ENCODE measurements around the gene SEPTIN8.

The SEPTIN8 gene

DNA sequence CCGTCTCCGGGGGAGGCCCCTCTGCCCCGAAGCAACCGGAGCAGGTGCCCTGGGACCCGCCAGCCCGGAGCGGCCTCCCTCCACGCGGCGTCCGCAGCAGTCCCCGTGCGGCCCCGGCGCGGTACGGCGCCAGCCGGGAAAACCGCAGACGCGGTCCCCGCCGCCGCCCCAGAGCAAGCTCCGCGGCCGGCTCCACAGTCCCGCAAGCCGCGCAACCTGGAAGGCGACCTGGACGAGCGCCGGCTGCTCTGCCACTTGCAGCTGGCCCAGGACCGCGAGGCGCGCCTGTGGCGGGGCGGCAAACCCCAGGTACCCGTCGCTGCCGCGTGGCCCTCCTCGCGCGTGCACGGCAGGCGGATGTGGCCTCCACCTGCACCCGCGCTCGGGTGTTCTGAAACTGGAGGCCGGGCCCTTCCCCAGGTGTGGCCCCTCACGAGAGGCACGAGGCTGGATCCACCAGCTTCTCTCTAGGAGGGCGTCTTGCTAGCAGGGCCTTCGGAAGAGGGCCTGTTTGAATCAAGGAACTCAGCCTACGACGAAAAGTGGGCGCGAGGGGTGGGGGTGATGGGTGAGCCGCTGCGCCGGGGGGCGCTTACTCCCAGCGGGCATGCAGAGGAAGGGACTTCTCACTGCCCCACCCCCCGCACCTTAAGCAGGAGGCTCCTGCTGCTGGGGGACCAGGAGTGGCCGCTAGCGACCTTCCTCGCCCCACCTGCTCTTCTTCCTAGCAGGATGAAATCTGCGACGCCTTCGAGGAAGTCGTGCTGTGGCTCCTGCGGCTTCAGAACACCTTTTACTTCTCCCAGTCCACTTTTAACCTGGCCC, 29.2 kb downstream of the SEPTIN8 start:
- no peaks in the 10 kb centered on the region for H3K4me1 ChIP-seq (ENCODE audit: insufficient read depth, low read length)
- TF ChIP-seq CTCF (IDR thresholded peaks at IDR 0.05; ENCODE audit: borderline replicate concordance, extremely low read depth, low read length, poor library complexity, severe bottlenecking) = no peak
- H4K20me1 ChIP-seq (ENCODE audit: insufficient read depth, low read length) = no peaks in the 10 kb centered on the region
- H3K9ac ChIP-seq (ENCODE audit: low read depth, low read length) = no peak overlapping the region
- H3K4me2 ChIP-seq (ENCODE audit: insufficient read depth, low read length) = no peak overlapping the region
- H3K27me3 ChIP-seq (ENCODE audit: insufficient read depth, low read length, poor library complexity) = no peaks in the 10 kb centered on the region
- no peaks in the 10 kb centered on the region for H3K79me2 ChIP-seq (ENCODE audit: insufficient read depth, low read length)
- no peaks in the 10 kb centered on the region for H3K9me3 ChIP-seq (ENCODE audit: insufficient read depth, low read length, severe bottlenecking)
- no peak overlapping the region for H3K27ac ChIP-seq (ENCODE audit: low read length)
- no peaks in the 10 kb centered on the region for H3K36me3 ChIP-seq (ENCODE audit: insufficient read depth, low read length)
- no peak overlapping the region for H2AFZ ChIP-seq (ENCODE audit: low read depth, low read length)
- ATAC-seq (ENCODE audit: insufficient read depth, low read depth) = no peak
- no peak for DNase-seq
- H3K4me3 ChIP-seq (ENCODE audit: low read depth in 1 of 2, low read length in 2 of 2) = no peak overlapping the region

DNA sequence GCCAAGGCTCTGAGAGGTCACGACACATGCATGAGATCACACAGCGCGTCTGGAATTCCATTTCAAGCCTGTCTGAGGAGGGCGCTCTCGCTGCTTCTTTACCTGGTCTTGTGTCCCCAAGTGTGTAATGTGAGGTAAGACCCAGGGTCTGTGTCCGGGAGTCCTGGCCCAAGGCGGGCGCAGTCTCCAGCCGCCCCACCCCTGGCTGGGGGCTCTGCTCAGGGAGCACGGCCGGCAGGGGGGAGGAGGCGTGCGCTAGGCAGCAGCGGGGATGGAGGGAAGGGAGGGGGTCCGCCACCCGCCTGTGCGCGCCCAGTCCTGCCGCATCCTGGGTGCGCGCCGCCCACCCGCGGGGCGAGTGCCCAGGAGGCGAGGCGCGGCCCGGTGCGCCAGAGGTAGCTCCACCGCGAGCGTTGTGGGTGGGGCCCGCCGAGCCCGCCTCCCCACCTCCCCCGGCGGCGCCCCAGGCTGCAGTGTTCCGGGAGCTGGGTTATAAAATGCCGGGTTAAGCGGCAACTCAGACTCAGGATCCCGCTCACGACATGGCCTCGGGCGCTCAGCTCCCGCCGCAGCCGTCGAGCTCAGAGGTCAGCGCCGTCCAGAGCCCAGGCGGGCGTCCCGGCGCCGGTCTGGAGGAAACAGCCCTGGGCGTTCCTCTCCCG, 30.0 kb downstream of the SEPTIN8 start, which contains the start of gene CCNI2:
CCNI2 (plus strand) TSS at position 473 of the 662 bp plus-strand sequence; CDS start at position 543, 70 bp downstream.
- no peak within 1 kb of the TSS for H2AFZ ChIP-seq (ENCODE audit: low read depth, low read length)
- no peak within 1 kb of the TSS for H3K27ac ChIP-seq (ENCODE audit: low read length)
- DNase-seq (no peak), ATAC-seq (ENCODE audit: insufficient read depth, low read depth) (no peak)
- H3K79me2 ChIP-seq (ENCODE audit: insufficient read depth, low read length) = no peaks in the 10 kb centered on the region
- TF ChIP-seq EZH2 (IDR thresholded peaks at IDR 0.05; ENCODE audit: borderline replicate concordance, low read depth, low read length, severe bottlenecking) (no peak), CTCF (IDR thresholded peaks at IDR 0.05; ENCODE audit: borderline replicate concordance, extremely low read depth, low read length, poor library complexity, severe bottlenecking) (no peak)
- no peaks in the 10 kb centered on the region for H3K36me3 ChIP-seq (ENCODE audit: insufficient read depth, low read length)
- no peaks in the 10 kb centered on the region for H3K4me1 ChIP-seq (ENCODE audit: insufficient read depth, low read length)
- no peak within 1 kb of the TSS for H3K4me3 ChIP-seq (ENCODE audit: low read depth in 1 of 2, low read length in 2 of 2)
- H3K9ac ChIP-seq (ENCODE audit: low read depth, low read length) = no peak within 1 kb of the TSS
- H3K4me2 ChIP-seq (ENCODE audit: insufficient read depth, low read length) = no peak within 1 kb of the TSS
- no peaks in the 10 kb centered on the region for H3K9me3 ChIP-seq (ENCODE audit: insufficient read depth, low read length, severe bottlenecking)
- no peaks in the 10 kb centered on the region for H3K27me3 ChIP-seq (ENCODE audit: insufficient read depth, low read length, poor library complexity)
- no peaks in the 10 kb centered on the region for H4K20me1 ChIP-seq (ENCODE audit: insufficient read depth, low read length)

DNA sequence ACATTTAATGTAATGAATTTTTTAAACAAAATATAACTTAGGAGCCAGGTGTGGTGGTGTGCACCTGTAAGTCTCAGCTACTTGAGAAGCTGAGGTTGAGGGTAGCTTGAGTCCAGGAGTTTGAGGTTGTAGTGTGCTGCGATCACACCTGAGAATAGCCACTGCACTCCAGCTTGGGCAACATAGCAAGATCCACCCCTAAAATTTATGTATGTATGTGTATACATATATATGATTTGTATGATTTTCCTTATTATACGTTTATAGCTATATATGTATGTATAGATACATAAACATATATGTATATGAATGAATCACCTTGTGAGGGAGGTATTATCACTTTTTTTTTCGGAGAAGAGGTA, 30.5 kb downstream of the SEPTIN8 start:
- no peak overlapping the region for H3K4me3 ChIP-seq (ENCODE audit: low read depth in 1 of 2, low read length in 2 of 2)
- H3K4me1 ChIP-seq (ENCODE audit: insufficient read depth, low read length) = no peaks in the 10 kb centered on the region
- H3K9me3 ChIP-seq (ENCODE audit: insufficient read depth, low read length, severe bottlenecking) = no peaks in the 10 kb centered on the region
- ATAC-seq (ENCODE audit: insufficient read depth, low read depth) (no peak), DNase-seq (no peak)
- no peaks in the 10 kb centered on the region for H3K36me3 ChIP-seq (ENCODE audit: insufficient read depth, low read length)
- no peaks in the 10 kb centered on the region for H3K79me2 ChIP-seq (ENCODE audit: insufficient read depth, low read length)
- H3K27ac ChIP-seq (ENCODE audit: low read length) = no peak overlapping the region
- no peak overlapping the region for H3K9ac ChIP-seq (ENCODE audit: low read depth, low read length)
- no peaks in the 10 kb centered on the region for H3K27me3 ChIP-seq (ENCODE audit: insufficient read depth, low read length, poor library complexity)
- H3K4me2 ChIP-seq (ENCODE audit: insufficient read depth, low read length) = no peak overlapping the region
- no peaks in the 10 kb centered on the region for H4K20me1 ChIP-seq (ENCODE audit: insufficient read depth, low read length)
- no peak for TF ChIP-seq CTCF (IDR thresholded peaks at IDR 0.05; ENCODE audit: borderline replicate concordance, extremely low read depth, low read length, poor library complexity, severe bottlenecking)
- no peak for TF ChIP-seq EZH2 (IDR thresholded peaks at IDR 0.05; ENCODE audit: borderline replicate concordance, low read depth, low read length, severe bottlenecking)
- H2AFZ ChIP-seq (ENCODE audit: low read depth, low read length) = no peak overlapping the region
